GM13976 (cell line): Measurements from ENCODE around the gene POU6F2.

Experiments used
- DNase-seq: peaks from one replicate; pipeline ENCODE4 v3.0.0; 2012; ENCODE audit warnings: low spot score
- in situ Hi-C: fragments of 300-500 bp; cut with MboI; formaldehyde crosslinking; loops from one replicate; pipeline ENCODE4 v1.12.0; 2022; ENCODE audit warnings: low sequenced_read_pairs, mixed read lengths, inconsistent platforms; ENCODE audit not compliant: unreplicated experiment
- TF ChIP-seq, protein P1 (sequence below): IDR thresholded peaks from 2 replicates; pipeline ENCODE4 v1.5.1; 2012; ENCODE audit warnings: borderline replicate concordance, mild to moderate bottlenecking; ENCODE audit not compliant: insufficient read depth; ENCODE audit errors: extremely low read depth, missing control alignments, control extremely low read depth

Gene POU6F2

DNA sequence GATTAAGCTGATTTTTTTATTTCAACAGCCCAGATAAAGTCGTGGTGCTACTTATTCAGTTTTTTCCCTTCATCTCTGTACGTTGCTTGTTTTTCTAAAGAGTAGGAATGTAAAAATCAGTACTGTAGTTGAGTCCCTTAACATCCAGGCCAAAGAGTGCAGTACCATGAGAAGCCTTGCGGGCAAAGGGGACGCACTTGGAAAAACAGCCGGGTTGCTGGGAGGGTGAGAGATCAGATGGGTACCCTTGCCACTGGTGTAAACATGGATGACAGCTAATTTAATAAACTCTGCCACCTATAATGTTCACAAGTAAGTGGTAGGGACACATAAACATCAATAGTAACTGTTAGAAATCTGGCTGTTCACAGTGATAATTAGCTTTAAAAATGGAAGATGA lies 175.9 kb downstream of the POU6F2 start:
- in situ Hi-C loops = no loop called here
- TF ChIP-seq, protein P1, sequence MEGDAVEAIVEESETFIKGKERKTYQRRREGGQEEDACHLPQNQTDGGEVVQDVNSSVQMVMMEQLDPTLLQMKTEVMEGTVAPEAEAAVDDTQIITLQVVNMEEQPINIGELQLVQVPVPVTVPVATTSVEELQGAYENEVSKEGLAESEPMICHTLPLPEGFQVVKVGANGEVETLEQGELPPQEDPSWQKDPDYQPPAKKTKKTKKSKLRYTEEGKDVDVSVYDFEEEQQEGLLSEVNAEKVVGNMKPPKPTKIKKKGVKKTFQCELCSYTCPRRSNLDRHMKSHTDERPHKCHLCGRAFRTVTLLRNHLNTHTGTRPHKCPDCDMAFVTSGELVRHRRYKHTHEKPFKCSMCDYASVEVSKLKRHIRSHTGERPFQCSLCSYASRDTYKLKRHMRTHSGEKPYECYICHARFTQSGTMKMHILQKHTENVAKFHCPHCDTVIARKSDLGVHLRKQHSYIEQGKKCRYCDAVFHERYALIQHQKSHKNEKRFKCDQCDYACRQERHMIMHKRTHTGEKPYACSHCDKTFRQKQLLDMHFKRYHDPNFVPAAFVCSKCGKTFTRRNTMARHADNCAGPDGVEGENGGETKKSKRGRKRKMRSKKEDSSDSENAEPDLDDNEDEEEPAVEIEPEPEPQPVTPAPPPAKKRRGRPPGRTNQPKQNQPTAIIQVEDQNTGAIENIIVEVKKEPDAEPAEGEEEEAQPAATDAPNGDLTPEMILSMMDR = no peak
- DNase-seq = no peak

DNA sequence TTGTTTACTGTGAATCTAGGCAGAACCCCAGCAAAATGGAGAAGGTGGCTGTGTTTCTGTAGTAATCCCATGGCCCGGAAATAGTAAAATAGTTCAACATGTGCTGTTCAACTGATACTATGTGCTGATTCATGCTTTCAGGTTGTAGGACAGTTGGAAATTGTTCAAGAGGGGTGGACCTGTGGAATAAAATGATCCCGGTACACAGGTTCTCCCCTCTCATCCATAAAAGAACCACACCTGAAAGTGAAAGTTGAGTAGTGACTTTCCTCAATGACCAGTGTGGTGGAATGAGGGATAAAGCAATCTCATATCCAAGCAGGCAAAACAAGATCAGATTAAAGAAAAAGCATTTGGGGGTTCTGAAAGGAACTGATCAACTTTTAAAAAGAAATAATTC lies 177.1 kb downstream of the POU6F2 start:
- no peak for DNase-seq
- TF ChIP-seq, protein P1 = no peak
- in situ Hi-C loops = no loop called here

DNA sequence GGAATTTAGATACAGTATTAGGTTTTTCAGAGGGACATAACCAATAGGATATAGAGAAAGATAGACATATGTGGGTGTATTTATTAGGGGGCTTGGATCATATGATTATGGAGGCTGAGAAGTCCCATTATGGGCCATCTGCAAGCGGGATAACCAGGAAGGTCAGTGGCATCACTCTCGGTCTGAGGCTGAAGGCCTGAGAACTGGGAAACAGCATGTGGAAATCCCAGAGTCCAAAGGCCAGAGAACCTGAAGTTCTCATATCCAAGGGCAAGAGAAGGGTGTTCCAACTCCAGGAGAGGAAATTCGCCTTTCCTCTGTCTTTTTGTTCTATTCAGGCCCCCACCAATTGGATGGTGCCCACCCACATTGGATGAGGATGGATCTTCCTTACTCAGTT lies 180.7 kb downstream of the POU6F2 start:
- TF ChIP-seq, protein P1 = no peak
- in situ Hi-C loops = no loop called here
- DNase-seq = no peak

DNA sequence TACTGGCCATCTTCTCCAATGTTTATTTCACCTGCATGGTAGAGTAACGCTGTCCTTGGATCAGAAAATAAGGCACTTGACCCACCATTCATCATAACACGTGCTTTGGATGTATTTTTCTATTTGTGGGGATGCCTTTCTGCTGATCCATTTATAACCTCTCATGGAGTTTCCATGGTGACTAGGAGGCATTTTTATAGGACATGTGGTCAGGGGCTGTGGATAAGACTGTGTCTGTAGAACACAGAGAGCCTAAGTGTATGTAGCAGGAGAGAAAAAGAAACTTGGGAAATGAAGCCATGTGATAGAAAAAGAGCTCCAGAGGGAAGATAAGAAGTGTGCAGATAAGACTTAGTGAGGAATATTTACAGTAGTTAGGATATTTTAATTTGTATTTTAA lies 184.2 kb downstream of the POU6F2 start:
- DNase-seq = no peak
- in situ Hi-C loops = no loop called here
- TF ChIP-seq, protein P1 = no peak

DNA sequence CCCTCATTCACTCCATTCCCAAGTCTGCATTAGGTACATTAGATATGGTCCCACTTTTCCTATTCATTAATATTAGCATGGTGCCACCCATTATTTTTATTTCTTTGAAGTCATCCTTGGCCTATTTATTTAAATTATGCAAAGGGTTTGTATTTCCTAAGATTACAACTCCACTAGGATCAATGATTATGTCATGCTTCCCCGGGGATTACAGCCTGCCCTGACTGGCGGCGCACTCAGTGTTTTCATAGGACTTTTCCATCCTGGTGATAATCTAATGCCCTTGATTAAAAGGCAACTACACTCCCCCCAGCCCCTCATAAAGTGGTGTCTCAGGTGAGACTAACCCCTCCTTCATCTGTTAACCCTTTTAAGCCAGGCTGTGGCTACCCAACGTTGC lies 187.2 kb downstream of the POU6F2 start:
- in situ Hi-C loops = no loop called here
- TF ChIP-seq, protein P1 = no peak
- DNase-seq = no peak

DNA sequence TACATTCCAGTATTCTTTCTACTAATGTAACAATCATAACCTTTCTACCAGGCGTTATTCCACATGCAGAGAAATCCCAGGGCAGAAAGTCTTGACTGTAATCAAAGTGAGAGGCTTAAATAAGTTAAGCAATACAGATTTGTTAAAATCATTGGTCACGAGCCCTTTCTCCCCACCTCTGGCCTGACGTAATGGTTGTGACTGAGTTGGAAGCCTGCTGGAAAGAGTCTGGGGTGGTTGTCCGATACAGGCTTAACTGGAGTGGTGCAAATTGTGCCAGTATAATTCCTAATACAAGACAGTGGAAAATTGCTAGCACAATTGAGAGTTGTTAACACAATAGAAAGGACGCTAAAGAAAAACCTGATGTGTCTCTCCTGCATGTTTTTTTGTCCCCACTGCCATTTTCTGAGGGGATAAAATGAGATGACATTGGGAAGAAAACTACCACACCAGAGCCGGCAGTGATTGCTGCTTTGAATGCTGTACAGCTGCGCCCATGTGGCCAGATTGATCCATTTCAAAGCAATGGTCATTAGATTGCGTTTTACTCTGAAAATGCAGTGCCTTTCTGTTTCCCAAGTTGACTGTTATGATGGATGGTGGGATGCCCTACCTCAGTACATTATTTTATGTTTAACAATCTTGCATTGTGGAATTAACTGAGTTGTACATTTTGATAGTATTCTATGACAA lies 190.8 kb downstream of the POU6F2 start:
- in situ Hi-C loops = no loop called here
- DNase-seq = no peak
- TF ChIP-seq, protein P1 = no peak
